ENCODE measurements around the gene RNF208.

Gene RNF208

DNA sequence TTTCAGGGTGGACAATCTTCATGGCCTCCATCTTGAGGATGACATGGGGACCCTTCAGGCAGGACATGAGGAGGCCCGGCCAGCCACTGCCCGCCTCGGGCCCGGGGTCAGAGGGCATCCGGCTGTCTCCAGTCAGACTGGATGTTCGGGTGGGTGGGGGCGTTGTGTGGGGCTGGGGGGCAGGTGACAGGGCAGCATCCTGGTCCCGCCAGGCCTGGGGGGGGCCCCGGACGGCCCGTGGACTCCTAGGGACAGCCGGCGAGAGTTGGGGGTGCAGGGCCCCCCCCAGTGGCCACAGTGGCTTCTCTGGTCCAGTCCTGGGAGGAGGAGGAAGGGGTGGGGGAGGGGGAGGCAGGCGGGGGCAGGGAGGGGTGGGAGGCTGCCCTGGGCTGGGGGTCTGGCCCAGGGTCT lies 940 bp downstream of the RNF208 start:
- Mint-ChIP-seq H3K27me3 (ENCODE audit: low read depth) (no peaks in the 10 kb centered on the region), H3K4me1 (peaks cover 5% of the 10 kb centered on the region), H3K4me3 (peak overlapping the region; percentile 38 to 54 (median 50)), H3K9me3 (no peaks in the 10 kb centered on the region), H3K36me3 (ENCODE audit: low read depth) (no peaks in the 10 kb centered on the region), H3K27ac (no peak overlapping the region)
- TF ChIP-seq, protein P1, sequence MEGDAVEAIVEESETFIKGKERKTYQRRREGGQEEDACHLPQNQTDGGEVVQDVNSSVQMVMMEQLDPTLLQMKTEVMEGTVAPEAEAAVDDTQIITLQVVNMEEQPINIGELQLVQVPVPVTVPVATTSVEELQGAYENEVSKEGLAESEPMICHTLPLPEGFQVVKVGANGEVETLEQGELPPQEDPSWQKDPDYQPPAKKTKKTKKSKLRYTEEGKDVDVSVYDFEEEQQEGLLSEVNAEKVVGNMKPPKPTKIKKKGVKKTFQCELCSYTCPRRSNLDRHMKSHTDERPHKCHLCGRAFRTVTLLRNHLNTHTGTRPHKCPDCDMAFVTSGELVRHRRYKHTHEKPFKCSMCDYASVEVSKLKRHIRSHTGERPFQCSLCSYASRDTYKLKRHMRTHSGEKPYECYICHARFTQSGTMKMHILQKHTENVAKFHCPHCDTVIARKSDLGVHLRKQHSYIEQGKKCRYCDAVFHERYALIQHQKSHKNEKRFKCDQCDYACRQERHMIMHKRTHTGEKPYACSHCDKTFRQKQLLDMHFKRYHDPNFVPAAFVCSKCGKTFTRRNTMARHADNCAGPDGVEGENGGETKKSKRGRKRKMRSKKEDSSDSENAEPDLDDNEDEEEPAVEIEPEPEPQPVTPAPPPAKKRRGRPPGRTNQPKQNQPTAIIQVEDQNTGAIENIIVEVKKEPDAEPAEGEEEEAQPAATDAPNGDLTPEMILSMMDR (IDR thresholded peaks at IDR 0.05; ENCODE audit: unreplicated experiment in 3 of 3): no peak

DNA sequence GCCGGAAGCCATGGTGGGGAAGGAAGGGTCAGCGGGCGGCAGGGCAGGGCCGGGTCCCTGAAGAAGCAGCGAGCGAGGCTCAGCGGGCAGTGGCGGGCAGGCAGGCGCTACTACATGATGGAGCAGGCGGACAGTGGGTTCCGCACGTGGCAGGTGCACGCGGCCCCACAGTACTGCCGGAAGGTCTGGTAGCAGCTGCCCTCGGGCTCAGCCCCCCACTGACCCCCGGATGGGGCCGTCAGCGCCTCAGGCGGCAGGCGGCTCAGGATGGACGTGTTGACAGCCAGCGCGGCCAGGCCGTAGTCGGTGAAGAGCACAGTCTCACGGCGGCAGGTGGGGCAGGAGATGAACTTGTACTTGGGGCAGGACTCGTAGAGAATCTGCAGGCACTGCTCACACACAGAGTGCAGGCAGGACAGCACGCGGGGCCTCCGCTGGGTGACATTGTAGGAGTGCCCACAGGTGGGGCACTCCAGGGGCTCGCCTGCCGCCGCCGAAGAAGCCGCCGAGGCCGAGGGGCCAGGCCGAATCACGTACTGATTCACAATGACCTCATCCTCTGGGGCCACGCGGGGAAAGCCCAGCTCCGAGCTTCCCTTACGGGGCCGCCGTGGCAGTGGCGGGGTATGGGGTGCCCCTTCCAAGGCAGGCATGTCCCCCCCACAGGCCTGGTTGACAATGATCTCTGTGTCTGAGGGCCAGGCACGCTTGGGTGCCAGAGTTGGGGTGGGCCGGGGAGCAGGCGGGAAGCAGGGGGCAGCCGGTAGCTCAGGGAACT lies 1.5 kb downstream of the RNF208 start:
- TF ChIP-seq, protein P1 (IDR thresholded peaks at IDR 0.05; ENCODE audit: unreplicated experiment in 3 of 3): no peak
- H3K9me3 Mint-ChIP-seq: no peaks in the 10 kb centered on the region
- peak overlapping the region; percentile 51 to 66 (median 56) for H3K4me3 Mint-ChIP-seq
- H3K36me3 Mint-ChIP-seq (ENCODE audit: low read depth): no peaks in the 10 kb centered on the region
- peaks cover 5% of the 10 kb centered on the region for H3K4me1 Mint-ChIP-seq
- no peak overlapping the region for H3K27ac Mint-ChIP-seq
- no peaks in the 10 kb centered on the region for H3K27me3 Mint-ChIP-seq (ENCODE audit: low read depth)

DNA sequence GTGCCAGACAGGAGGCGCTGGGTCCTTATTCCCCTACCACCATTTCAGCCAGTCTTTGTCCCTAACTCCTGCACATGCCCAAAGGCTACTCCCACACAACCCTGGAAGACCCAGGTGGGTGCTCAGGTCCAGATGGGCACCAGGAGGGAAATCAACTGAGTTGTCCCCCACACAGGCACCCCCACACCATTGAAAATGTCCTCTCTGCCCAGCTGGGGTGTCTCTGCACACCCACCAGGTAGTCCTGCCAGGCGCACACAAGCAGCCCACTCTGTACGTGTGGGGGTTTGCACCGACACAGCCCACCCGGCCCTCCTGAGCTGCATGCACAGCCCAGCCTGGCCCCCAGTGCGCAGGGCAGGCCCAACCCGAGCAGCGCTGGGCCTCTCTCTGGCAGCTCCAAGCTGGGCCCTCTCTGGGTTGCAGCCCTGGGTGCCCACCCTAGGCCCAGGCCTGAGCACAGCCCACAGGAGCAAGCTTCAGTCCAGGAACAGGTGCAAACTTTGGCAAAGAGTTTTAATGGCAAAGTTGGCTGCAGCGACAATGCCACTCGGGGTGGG lies 2.2 kb downstream of the RNF208 start:
- peak overlapping the region; percentile 51 to 66 (median 56) for H3K4me3 Mint-ChIP-seq
- H3K9me3 Mint-ChIP-seq: no peaks in the 10 kb centered on the region
- TF ChIP-seq, protein P1 (IDR thresholded peaks at IDR 0.05; ENCODE audit: unreplicated experiment in 3 of 3): no peak
- no peaks in the 10 kb centered on the region for H3K36me3 Mint-ChIP-seq (ENCODE audit: low read depth)
- peaks cover 5% of the 10 kb centered on the region for H3K4me1 Mint-ChIP-seq
- H3K27ac Mint-ChIP-seq: peak overlapping the region in 1 of 3 experiments; percentile 15
- H3K27me3 Mint-ChIP-seq (ENCODE audit: low read depth): no peaks in the 10 kb centered on the region

DNA sequence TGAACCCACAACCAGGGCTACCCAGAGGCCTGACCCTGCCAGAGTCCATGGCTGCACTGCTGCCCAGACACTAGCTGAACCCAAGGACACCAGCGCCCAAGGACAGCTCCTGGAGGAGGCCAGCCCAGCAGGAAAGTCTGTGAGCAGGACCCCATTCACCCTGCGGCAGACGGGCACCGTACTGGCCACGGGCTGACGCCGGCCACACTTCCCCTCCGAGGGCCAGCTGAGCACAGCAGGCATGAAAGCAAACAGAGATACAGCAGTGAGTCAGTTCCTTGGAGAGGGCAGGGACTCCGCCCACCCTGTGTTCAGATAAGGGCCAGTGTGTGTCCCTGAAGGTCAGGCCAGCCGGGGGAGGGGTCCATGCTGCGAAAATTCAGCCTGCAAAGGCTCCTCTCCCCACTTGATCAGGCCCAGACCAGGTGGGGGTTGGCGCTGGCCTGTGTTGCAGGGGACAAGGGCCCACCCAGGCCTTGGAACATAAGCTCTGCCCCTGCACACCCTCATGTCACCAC lies 3.2 kb downstream of the RNF208 start:
- TF ChIP-seq, protein P1 (IDR thresholded peaks at IDR 0.05; ENCODE audit: unreplicated experiment in 3 of 3): no peak
- peak overlapping the region in 2 of 3 experiments; percentile 12 to 42 for H3K4me3 Mint-ChIP-seq
- no peak overlapping the region for H3K27ac Mint-ChIP-seq
- no peaks in the 10 kb centered on the region for H3K36me3 Mint-ChIP-seq (ENCODE audit: low read depth)
- no peaks in the 10 kb centered on the region for H3K9me3 Mint-ChIP-seq
- no peaks in the 10 kb centered on the region for H3K27me3 Mint-ChIP-seq (ENCODE audit: low read depth)
- H3K4me1 Mint-ChIP-seq: peaks cover 5% of the 10 kb centered on the region

DNA sequence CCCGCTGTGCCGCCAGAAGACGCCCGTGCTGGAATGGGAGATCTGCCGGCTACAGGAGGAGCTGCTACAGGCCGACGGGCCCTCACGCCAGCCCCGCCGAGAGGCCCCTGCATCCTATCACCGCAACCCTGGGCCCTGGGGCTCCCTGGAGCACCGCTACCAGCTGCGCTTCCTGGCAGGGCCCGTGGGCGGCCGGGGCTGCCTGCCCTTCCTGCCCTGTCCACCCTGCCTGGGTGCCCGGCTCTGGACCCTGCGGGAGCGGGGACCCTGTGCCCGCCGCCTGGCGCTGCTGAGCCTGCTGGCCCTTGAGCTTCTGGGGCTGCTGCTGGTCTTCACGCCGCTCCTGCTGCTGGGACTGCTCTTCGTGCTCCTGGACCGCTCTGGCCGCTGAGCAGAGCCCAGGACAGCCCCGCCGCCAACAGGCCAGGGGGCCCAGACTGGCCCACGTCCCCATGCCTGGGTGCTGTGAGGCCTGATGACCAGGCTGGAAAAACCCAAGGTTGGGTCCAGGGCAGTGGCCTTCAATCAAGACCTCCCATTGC lies 3.8 kb downstream of the RNF208 start:
- TF ChIP-seq, protein P1 (IDR thresholded peaks at IDR 0.05; ENCODE audit: unreplicated experiment in 3 of 3): no peak
- Mint-ChIP-seq H3K4me1 (peaks cover 5% of the 10 kb centered on the region), H3K27ac (no peak overlapping the region), H3K4me3 (peak overlapping the region in 1 of 3 experiments; percentile 42), H3K36me3 (ENCODE audit: low read depth) (no peaks in the 10 kb centered on the region), H3K9me3 (no peaks in the 10 kb centered on the region), H3K27me3 (ENCODE audit: low read depth) (no peaks in the 10 kb centered on the region)

Data from nephron (organoid).